ENCODE measurements around the gene WDR89.
"Not testable (repeated sequence)": the region's sequence is repeated elsewhere in the genome, so short reads cannot be mapped to it uniquely, and the experiment has no call there.

The WDR89 gene

GRCh38 chr14:63670692-63671091 is 29.0 kb upstream of the WDR89 start:
- DNase-seq (ENCODE audit: low read depth), result no peak
- no peak overlapping the region for H3K4me3 ChIP-seq (ENCODE audit: control insufficient read depth, low read depth, low read length)
- no peak for TF ChIP-seq CTCF (conservative IDR thresholded peaks at IDR 0.05; ENCODE audit: control insufficient read depth, insufficient read depth, low read depth, low read length)

GRCh38 chr14:63666335-63666734 is 24.7 kb upstream of the WDR89 start:
- H3K4me3 ChIP-seq (ENCODE audit: control insufficient read depth, low read depth, low read length), result no peak overlapping the region
- no peak for DNase-seq (ENCODE audit: low read depth)
- TF ChIP-seq CTCF (conservative IDR thresholded peaks at IDR 0.05; ENCODE audit: control insufficient read depth, insufficient read depth, low read depth, low read length), result no peak

GRCh38 chr14:63663428-63664341 is 22.0 kb upstream of the WDR89 start:
- H3K4me3 ChIP-seq (ENCODE audit: control insufficient read depth, low read depth, low read length), result no peak overlapping the region
- no peak for TF ChIP-seq CTCF (conservative IDR thresholded peaks at IDR 0.05; ENCODE audit: control insufficient read depth, insufficient read depth, low read depth, low read length)
- peak; percentile 10 for DNase-seq (ENCODE audit: low read depth)

- no peak overlapping the region for H3K4me3 ChIP-seq (ENCODE audit: control insufficient read depth, low read depth, low read length)
- TF ChIP-seq CTCF (conservative IDR thresholded peaks at IDR 0.05; ENCODE audit: control insufficient read depth, insufficient read depth, low read depth, low read length), result no peak
- DNase-seq (ENCODE audit: low read depth), result no peak
Measured at GRCh38 chr14:63662776-63663175, 21.1 kb upstream of the WDR89 start.

- not testable (repeated sequence) for DNase-seq (ENCODE audit: low read depth); H3K4me3 ChIP-seq (ENCODE audit: control insufficient read depth, low read depth, low read length)
Measured at GRCh38 chr14:63661881-63662280, 20.2 kb upstream of the WDR89 start.

- DNase-seq (ENCODE audit: low read depth), result no peak
- no peak for TF ChIP-seq CTCF (conservative IDR thresholded peaks at IDR 0.05; ENCODE audit: control insufficient read depth, insufficient read depth, low read depth, low read length)
- no peak overlapping the region for H3K4me3 ChIP-seq (ENCODE audit: control insufficient read depth, low read depth, low read length)
Measured at GRCh38 chr14:63659726-63660125, 18.1 kb upstream of the WDR89 start.

- no peak for TF ChIP-seq CTCF (conservative IDR thresholded peaks at IDR 0.05; ENCODE audit: control insufficient read depth, insufficient read depth, low read depth, low read length)
- no peak overlapping the region for H3K4me3 ChIP-seq (ENCODE audit: control insufficient read depth, low read depth, low read length)
- DNase-seq (ENCODE audit: low read depth), result no peak
Measured at GRCh38 chr14:63656194-63656593, 14.5 kb upstream of the WDR89 start.
